Thyroid gland (tissue), 4 donors: ENCODE results near the gene XPNPEP2. TPM values are rescaled to one million over a fixed set of nuclear protein-coding genes. Genes with fewer than 3 reads are reported as not detected.

Source experiments
- DNase-seq, 2 donors: peaks; one replicate each; pipeline ENCODE4 v3.0.0-alpha.2; 2019
- H3K27ac ChIP-seq, 3 donors: fragments of 200-600 bp; sonication (generic); 1 replicate in 2 of 3; 2 replicates in 1 of 3; pipeline ENCODE4 v1.5.1; 2016 to 2019; ENCODE audit warnings: mild to moderate bottlenecking in 1 of 3, moderate library complexity in 1 of 3
- H3K27me3 ChIP-seq: fragments of 200-600 bp; sonication (generic); one replicate; pipeline ENCODE4 v1.5.1; 2019
- H3K36me3 ChIP-seq, 2 donors: fragments of 200-600 bp; sonication (generic); one replicate each; pipeline ENCODE4 v1.5.1; 2016 to 2019
- H3K4me1 ChIP-seq, 2 donors: fragments of 200-600 bp; sonication (generic); one replicate each; pipeline ENCODE4 v1.5.1; 2017 to 2019
- H3K4me3 ChIP-seq, 3 donors: fragments of 200-600 bp; sonication (generic); replicated peaks in 1 of 3; 1 replicate in 2 of 3; 2 replicates in 1 of 3; pipeline ENCODE4 v1.5.1; 2016; ENCODE audit warnings: mild to moderate bottlenecking in 1 of 3
- H3K9me3 ChIP-seq: fragments of 200-600 bp; sonication (generic); one replicate; pipeline ENCODE4 v1.5.1; 2017
- CTCF ChIP-seq, 6 experiments: fragments of 200-600 bp in 3 of 6; fragments of 450-650 bp in 3 of 6; sonication (generic) in 3 of 6; IDR thresholded peaks; one replicate each; pipeline ENCODE4 v1.5.1; 2016 to 2019; ENCODE audit warnings: antibody characterized with exemption in 6 of 6, mild to moderate bottlenecking in 2 of 6, inconsistent platforms in 1 of 6, moderate library complexity in 1 of 6
- POLR2A ChIP-seq, 2 donors: fragments of 450-650 bp; IDR thresholded peaks; one replicate each; pipeline ENCODE4 v1.6.1; 2017; ENCODE audit warnings: antibody characterized with exemption in 2 of 2, mild to moderate bottlenecking in 2 of 2, moderate library complexity in 1 of 2
- WGBS, 2 donors: methylation state at CpG; one replicate each; pipeline ENCODE4 v1.1.5; 2017; 5-methylcytosine and 5-hydroxymethylcytosine counted together
- intact Hi-C: fragments of 100-400 bp; cut with DNase I; formaldehyde crosslinking; loops from one replicate; pipeline ENCODE4 v1.15.1; 2023
- total RNA-seq, 4 donors: library from RNA; depleted of rRNA; stranded (reverse); fragments of >200 nt; gene quantifications; one replicate each; pipeline ENCODE4 v1.2.3, GENCODE V29; 2016

Gene XPNPEP2
- total RNA-seq, 4 donors from 2014 or later: 0.88 to 2.5 (median 1.8) TPM

GRCh38 chrX:129731228-129731627, 7.6 kb upstream of the XPNPEP2 start:
- Histone ChIP-seq H3K36me3 (no peaks in the 10 kb centered on the region), H3K27ac (no peak overlapping the region), H3K9me3 (no peaks in the 10 kb centered on the region), H3K27me3 (no peaks in the 10 kb centered on the region), H3K4me3 (no peak overlapping the region), H3K4me1 (no peaks in the 10 kb centered on the region)
- no peak for DNase-seq
- WGBS, 2 donors: 72 to 76% methylated on average over 2 of the region's 2 CpGs
- TF ChIP-seq CTCF (IDR thresholded peaks at IDR 0.05): no peak
- no peak for TF ChIP-seq POLR2A (IDR thresholded peaks at IDR 0.05)
- intact Hi-C loops: no loop called here

GRCh38 chrX:129732857-129733256, 5.9 kb upstream of the XPNPEP2 start:
- H3K9me3 ChIP-seq: no peaks in the 10 kb centered on the region
- no peaks in the 10 kb centered on the region for H3K27me3 ChIP-seq
- 100% methylated on average over 1 to 2 of the region's 2 CpGs for WGBS, 2 donors

GRCh38 chrX:129733335-129733734, 5.4 kb upstream of the XPNPEP2 start:
- 100% methylated on average over 2 of the region's 4 CpGs; no CpG with 5 or more reads in 1 of the 2 donors for WGBS, 2 donors
- Histone ChIP-seq H3K4me1 (no peaks in the 10 kb centered on the region), H3K36me3 (no peaks in the 10 kb centered on the region), H3K27me3 (no peaks in the 10 kb centered on the region), H3K4me3 (no peak overlapping the region), H3K9me3 (no peaks in the 10 kb centered on the region), H3K27ac (no peak overlapping the region)
- DNase-seq: no peak
- intact Hi-C loops: no loop called here
- TF ChIP-seq CTCF (IDR thresholded peaks at IDR 0.05) (no peak), POLR2A (IDR thresholded peaks at IDR 0.05) (no peak)

More at GRCh38 chrX:129732857-129733256, 5.9 kb upstream of the XPNPEP2 start:
- no peaks in the 10 kb centered on the region for H3K4me1 ChIP-seq
- H3K4me3 ChIP-seq: no peak overlapping the region
- TF ChIP-seq CTCF (IDR thresholded peaks at IDR 0.05): no peak
- no peak for TF ChIP-seq POLR2A (IDR thresholded peaks at IDR 0.05)
- no peak overlapping the region for H3K27ac ChIP-seq
- no peak for DNase-seq
- no peaks in the 10 kb centered on the region for H3K36me3 ChIP-seq
- intact Hi-C loops: no loop called here

- no peaks in the 10 kb centered on the region for H3K4me1 ChIP-seq
- H3K27me3 ChIP-seq: no peaks in the 10 kb centered on the region
- H3K36me3 ChIP-seq: no peaks in the 10 kb centered on the region
- WGBS, 2 donors: 88% methylated on average over 6 of the region's 6 CpGs
- no peak for DNase-seq
- intact Hi-C loops: no loop called here
- no peak for TF ChIP-seq POLR2A (IDR thresholded peaks at IDR 0.05)
- TF ChIP-seq CTCF (IDR thresholded peaks at IDR 0.05): no peak
- no peak overlapping the region for H3K4me3 ChIP-seq
- no peaks in the 10 kb centered on the region for H3K9me3 ChIP-seq
- H3K27ac ChIP-seq: no peak overlapping the region
These were observed 2.3 kb upstream of the XPNPEP2 start for GRCh38 chrX:129736491-129736890.

- no peak overlapping the region for H3K27ac ChIP-seq
These were observed 863 bp upstream of the XPNPEP2 start for GRCh38 chrX:129737916-129738315.

More at GRCh38 chrX:129737916-129738315, 863 bp upstream of the XPNPEP2 start:
- no peaks in the 10 kb centered on the region for H3K27me3 ChIP-seq
- intact Hi-C loops: no loop called here
- 56 to 91% methylated on average over 5 of the region's 5 CpGs for WGBS, 2 donors
- TF ChIP-seq POLR2A (IDR thresholded peaks at IDR 0.05) (no peak), CTCF (IDR thresholded peaks at IDR 0.05) (no peak)
- DNase-seq: no peak
- no peaks in the 10 kb centered on the region for H3K36me3 ChIP-seq
- no peak overlapping the region for H3K4me3 ChIP-seq
- H3K4me1 ChIP-seq: no peaks in the 10 kb centered on the region
- H3K9me3 ChIP-seq: no peaks in the 10 kb centered on the region
